HCT116 (cell line): ENCODE results near the gene TIAM1.

Source experiments
- CTCF ChIP-seq, 3 experiments: fragments of 200-600 bp in 1 of 3; sonication (generic) in 1 of 3; IDR thresholded peaks in 2 of 3; conservative IDR thresholded peaks in 1 of 3; 2 replicates each; pipeline ENCODE4 v1.5.1; 2012 to 2017; ENCODE audit warnings: low read depth in 2 of 3, low read length in 2 of 3, antibody characterized with exemption in 1 of 3, borderline replicate concordance in 1 of 3, control low read depth in 1 of 3, mild to moderate bottlenecking in 1 of 3, mixed read lengths in 1 of 3, mixed run types in 1 of 3, moderate library complexity in 1 of 3; ENCODE audit not compliant: insufficient read depth in 1 of 3
- ELF1 ChIP-seq: IDR thresholded peaks from 2 replicates; pipeline ENCODE4 v1.6.1; 2012; ENCODE audit warnings: low read depth, borderline replicate concordance
- EZH2 ChIP-seq: fragments of 200-600 bp; sonication (generic); IDR thresholded peaks from 2 replicates; pipeline ENCODE4 v1.6.1; 2017; ENCODE audit warnings: antibody characterized with exemption, mixed run types
- MAX ChIP-seq: IDR thresholded peaks from 2 replicates; pipeline ENCODE4 v1.6.1; 2012
- POLR2A ChIP-seq: IDR thresholded peaks from 2 replicates; pipeline ENCODE4 v1.7.0; 2011; ENCODE audit warnings: borderline replicate concordance; ENCODE audit not compliant: insufficient read depth, insufficient read length; ENCODE audit errors: extremely low read depth
- POLR2AphosphoS5 ChIP-seq: IDR thresholded peaks from 2 replicates; pipeline ENCODE4 v1.6.1; 2011; ENCODE audit warnings: mild to moderate bottlenecking, low read depth, low read length, moderate library complexity
- ZNF274 ChIP-seq: fragments of 200-500 bp; sonication (Bioruptor generic); IDR thresholded peaks from 2 replicates; pipeline ENCODE4 v1.6.1; 2014; ENCODE audit warnings: mild to moderate bottlenecking, low read depth, low read length, inconsistent platforms

GRCh38 chr21:31235671-31236450 lies 108.2 kb downstream of the TIAM1 start:
- TF ChIP-seq CTCF (IDR thresholded peaks at IDR 0.05 in 2 of 3, conservative IDR thresholded peaks at IDR 0.05 in 1 of 3; ENCODE audit: borderline replicate concordance in 1 of 3, insufficient read depth in 1 of 3, low read depth in 2 of 3, low read length in 2 of 3) (no peak), POLR2AphosphoS5 (no peak), EZH2 (no peak), POLR2A (no peak), MAX (no peak), ZNF274 (no peak), ELF1 (no peak)
